Lung (tissue), 12 donors: ENCODE data around the gene SHANK2. TPM values are rescaled to one million over a fixed set of nuclear protein-coding genes. Genes with fewer than 3 reads are reported as not detected.

Experiments
- ATAC-seq: fragments of 200-7000 bp; cut with Tn5 transposase; one replicate; pipeline ENCODE4 v1.9.1; 2020; ENCODE audit warnings: moderate number of reproducible peaks; ENCODE audit not compliant: insufficient read depth, low FRiP score
- DNase-seq, 3 donors: peaks; one replicate each; pipeline ENCODE4 v3.0.0-alpha.2; 2013 to 2017
- H3K27ac ChIP-seq, 2 donors: one replicate each; pipeline ENCODE4 v1.5.1; 2013; ENCODE audit warnings: mild to moderate bottlenecking in 2 of 2, moderate library complexity in 2 of 2, control low read depth in 1 of 2, inconsistent platforms in 1 of 2, low read depth in 1 of 2, low read length in 1 of 2
- H3K27me3 ChIP-seq, 3 donors: one replicate each; pipeline ENCODE4 v1.5.1; 2013; ENCODE audit warnings: low read length in 2 of 3; ENCODE audit not compliant: control insufficient read depth in 3 of 3, insufficient read depth in 3 of 3
- H3K36me3 ChIP-seq, 4 donors: one replicate each; pipeline ENCODE4 v1.5.1; 2013; ENCODE audit warnings: low read length in 4 of 4, mild to moderate bottlenecking in 1 of 4, moderate library complexity in 1 of 4; ENCODE audit not compliant: control insufficient read depth in 4 of 4, insufficient read depth in 4 of 4
- H3K4me1 ChIP-seq, 5 donors: one replicate each; pipeline ENCODE4 v1.5.1; 2013; ENCODE audit warnings: low read length in 5 of 5, mild to moderate bottlenecking in 2 of 5, moderate library complexity in 1 of 5; ENCODE audit not compliant: control insufficient read depth in 5 of 5, insufficient read depth in 5 of 5
- H3K4me3 ChIP-seq: one replicate; pipeline ENCODE4 v1.5.1; 2013; ENCODE audit warnings: mild to moderate bottlenecking, control low read depth, moderate library complexity
- H3K9ac ChIP-seq, 2 donors: one replicate each; pipeline ENCODE4 v1.5.1; 2013; ENCODE audit warnings: low read length in 2 of 2, control low read depth in 1 of 2; ENCODE audit not compliant: insufficient read depth in 1 of 2
- H3K9me3 ChIP-seq, 4 donors: one replicate each; pipeline ENCODE4 v1.5.1; 2013; ENCODE audit warnings: low read length in 3 of 4, mild to moderate bottlenecking in 1 of 4, moderate library complexity in 1 of 4; ENCODE audit not compliant: control insufficient read depth in 4 of 4, insufficient read depth in 3 of 4
- CTCF ChIP-seq: IDR thresholded peaks from 2 replicates; pipeline ENCODE4 v1.5.1; 2012; ENCODE audit warnings: mild to moderate bottlenecking; ENCODE audit errors: control extremely low read depth, extremely low read depth
- WGBS, 2 donors: extraction: QIAGEN DNeasy Blood & Tissue Kit; methylation state at CpG; one replicate each; pipeline ENCODE4 v1.1.7; 2013; 5-methylcytosine and 5-hydroxymethylcytosine counted together
- polyA plus RNA-seq, 2 donors: library from polyadenylated mRNA; stranded (reverse); fragments of 200-250 nt; gene quantifications; one replicate each; pipeline ENCODE4 v1.2.1, GENCODE V29; 2013
- total RNA-seq, 2 donors: library from RNA; depleted of rRNA in 1 of 2; stranded (reverse); fragments of >200 nt in 1 of 2; gene quantifications; one replicate each; pipeline ENCODE4 v1.2.1, GENCODE V29; 2014 to 2021
- donor health status: control.
- donor health status: control.
- donor health status: Bipolar disorder and iron deficiency.
- donor health status: healthy.
- donor health status: DM: yes; HTN: yes; CAD: no.

Gene SHANK2
- total and polyA plus RNA-seq, 4 donors = 3.0 to 55.4 (median 25.9) TPM

- Histone ChIP-seq H3K4me1 (peaks cover 0 to 9% (median 0%) of the 10 kb centered on the region in 5 donors), H3K9ac (no peak overlapping the region), H3K9me3 (no peaks in the 10 kb centered on the region), H3K4me3 (no peak overlapping the region), H3K36me3 (no peaks in the 10 kb centered on the region), H3K27ac (no peak overlapping the region), H3K27me3 (no peaks in the 10 kb centered on the region)
- ATAC-seq (no peak), DNase-seq (no peak)
- no peak for TF ChIP-seq CTCF
- 71 to 79% methylated on average over 2 of the region's 2 CpGs for WGBS, 2 donors
These were observed 40.7 kb downstream of the SHANK2 start for GRCh38 chr11:71211631-71212030.

- Histone ChIP-seq H3K9ac (no peak overlapping the region), H3K27me3 (no peaks in the 10 kb centered on the region), H3K27ac (no peak overlapping the region), H3K36me3 (no peaks in the 10 kb centered on the region), H3K9me3 (no peaks in the 10 kb centered on the region), H3K4me1 (peaks cover 0 to 16% (median 3%) of the 10 kb centered on the region in 5 donors), H3K4me3 (no peak overlapping the region)
- no peak for TF ChIP-seq CTCF
- DNase-seq (no peak), ATAC-seq (no peak)
- 80 to 87% methylated on average over 8 of the region's 8 CpGs for WGBS, 2 donors
These were observed 41.5 kb downstream of the SHANK2 start for GRCh38 chr11:71210861-71211260.

GRCh38 chr11:71209656-71210055 is 42.7 kb downstream of the SHANK2 start:
- ATAC-seq = no peak
- DNase-seq = no peak
- Histone ChIP-seq H3K27me3 (no peaks in the 10 kb centered on the region), H3K9me3 (no peaks in the 10 kb centered on the region), H3K36me3 (no peaks in the 10 kb centered on the region), H3K9ac (no peak overlapping the region), H3K4me1 (peaks cover 0 to 18% (median 8%) of the 10 kb centered on the region in 5 donors), H3K4me3 (no peak overlapping the region), H3K27ac (no peak overlapping the region)
- WGBS, 2 donors = 89 to 94% methylated on average over 10 of the region's 10 CpGs
- TF ChIP-seq CTCF = no peak

GRCh38 chr11:71209181-71209580 is 43.2 kb downstream of the SHANK2 start:
- TF ChIP-seq CTCF = no peak
- no peaks in the 10 kb centered on the region for H3K27me3 ChIP-seq
- no peaks in the 10 kb centered on the region for H3K36me3 ChIP-seq
- WGBS, 2 donors = 85 to 88% methylated on average over 7 of the region's 7 CpGs
- H3K9me3 ChIP-seq = no peaks in the 10 kb centered on the region
- no peak overlapping the region for H3K4me3 ChIP-seq
- H3K27ac ChIP-seq = no peak overlapping the region
- peaks cover 0 to 18% (median 8%) of the 10 kb centered on the region in 5 donors for H3K4me1 ChIP-seq
- H3K9ac ChIP-seq = no peak overlapping the region
- no peak for ATAC-seq
- DNase-seq = no peak
